Neural cell (in vitro differentiated cells): ENCODE results near the gene ACTL8. TPM values are rescaled to one million over a fixed set of nuclear protein-coding genes. Genes with fewer than 3 reads are reported as not detected.

Source experiments
- H2AFZ ChIP-seq: fragments of 200-600, 300-800 bp; sonication (generic), shearing (Covaris generic); 2 replicates; pipeline ENCODE4 v1.6.0; 2014; ENCODE audit warnings: low read depth, mild to moderate bottlenecking, antibody characterized with exemption, low read length, moderate library complexity
- H3F3A ChIP-seq: fragments of 200-600 bp; shearing (Covaris generic); 2 replicates; pipeline ENCODE4 v1.6.1; 2016; ENCODE audit warnings: mild to moderate bottlenecking, moderate library complexity, mixed read lengths, antibody characterized with exemption, low read length; ENCODE audit not compliant: insufficient read depth, poor library complexity, severe bottlenecking
- H3K27ac ChIP-seq: fragments of 200-600, 300-800 bp; sonication (generic), shearing (Covaris generic); 2 replicates; pipeline ENCODE4 v1.5.1; 2014; ENCODE audit warnings: mild to moderate bottlenecking, low read length, moderate library complexity
- H3K27me3 ChIP-seq: fragments of 300-800, 200-600 bp; sonication (generic), shearing (Covaris generic); 2 replicates; pipeline ENCODE4 v1.6.0; 2014; ENCODE audit warnings: mild to moderate bottlenecking, low read depth, low read length, moderate library complexity; ENCODE audit not compliant: insufficient read depth
- H3K36me3 ChIP-seq: fragments of 300-800, 200-600 bp; sonication (generic), shearing (Covaris generic); 2 replicates; pipeline ENCODE4 v1.5.1; 2014; ENCODE audit warnings: mild to moderate bottlenecking, antibody characterized with exemption, low read length, moderate library complexity; ENCODE audit not compliant: insufficient read depth
- H3K4me2 ChIP-seq: fragments of 300-800, 200-600 bp; sonication (generic), shearing (Covaris generic); 2 replicates; pipeline ENCODE4 v1.6.0; 2014; ENCODE audit warnings: mild to moderate bottlenecking, low read length
- H3K4me3 ChIP-seq: fragments of 300-800, 200-600 bp; sonication (generic), shearing (Covaris generic); 2 replicates; pipeline ENCODE4 v1.5.1; 2014; ENCODE audit warnings: mild to moderate bottlenecking, low read length, moderate library complexity
- H3K79me2 ChIP-seq: fragments of 200-600 bp; shearing (Covaris generic); replicated peaks from 2 replicates; pipeline ENCODE4 v1.6.0; 2014; ENCODE audit warnings: mild to moderate bottlenecking, low read length, moderate library complexity; ENCODE audit not compliant: insufficient read depth
- H3K9ac ChIP-seq: fragments of 300-800, 200-600 bp; sonication (generic), shearing (Covaris generic); 2 replicates; pipeline ENCODE4 v1.6.1; 2016; ENCODE audit warnings: mild to moderate bottlenecking, low read length, mixed read lengths
- H3K9me2 ChIP-seq: fragments of 200-600 bp; shearing (Covaris generic); 2 replicates; pipeline ENCODE4 v1.6.1; 2016; ENCODE audit warnings: mild to moderate bottlenecking, low read length, mixed read lengths; ENCODE audit not compliant: insufficient read depth
- H3K9me3 ChIP-seq: fragments of 200-600, 300-800 bp; sonication (generic), shearing (Covaris generic); 2 replicates; pipeline ENCODE4 v1.6.1; 2016; ENCODE audit warnings: mild to moderate bottlenecking, mixed run types, low read length, moderate library complexity, mixed read lengths
- H4K20me1 ChIP-seq: fragments of 200-600 bp; shearing (Covaris generic); 2 replicates; pipeline ENCODE4 v1.6.1; 2016; ENCODE audit warnings: mild to moderate bottlenecking, mixed run types; ENCODE audit not compliant: insufficient read depth
- CTCF ChIP-seq: fragments of 450-650 bp; IDR thresholded peaks from 2 replicates; pipeline ENCODE4 v1.5.1; 2014; ENCODE audit warnings: antibody characterized with exemption, mild to moderate bottlenecking, moderate library complexity; ENCODE audit not compliant: poor library complexity, severe bottlenecking
- EP300 ChIP-seq: fragments of 450-650 bp; conservative IDR thresholded peaks from 2 replicates; pipeline ENCODE4 v1.6.1; 2014; ENCODE audit warnings: antibody characterized with exemption, mild to moderate bottlenecking, moderate library complexity; ENCODE audit not compliant: poor library complexity, severe bottlenecking
- EZH2 ChIP-seq: fragments of 200-600, 300-800 bp; shearing (Covaris generic), sonication (generic); IDR thresholded peaks from 2 replicates; pipeline ENCODE4 v1.6.1; 2014; ENCODE audit warnings: antibody characterized with exemption, low read length, borderline replicate concordance, mild to moderate bottlenecking; ENCODE audit not compliant: insufficient read depth, poor library complexity, severe bottlenecking
- MXI1 ChIP-seq: fragments of 450-650 bp; conservative IDR thresholded peaks from 2 replicates; pipeline ENCODE4 v1.6.1; 2014; ENCODE audit warnings: antibody characterized with exemption, mild to moderate bottlenecking; ENCODE audit not compliant: poor library complexity, severe bottlenecking
- POLR2AphosphoS5 ChIP-seq: IDR thresholded peaks from 2 replicates; pipeline ENCODE4 v1.6.1; 2012
- RAD21 ChIP-seq: fragments of 450-650 bp; conservative IDR thresholded peaks from 2 replicates; pipeline ENCODE4 v1.6.1; 2014; ENCODE audit warnings: antibody characterized with exemption, mild to moderate bottlenecking, moderate library complexity
- SMC3 ChIP-seq: fragments of 450-650 bp; conservative IDR thresholded peaks from 2 replicates; pipeline ENCODE4 v1.6.1; 2014; ENCODE audit warnings: antibody characterized with exemption, mild to moderate bottlenecking, moderate library complexity; ENCODE audit not compliant: poor library complexity
- TAF1 ChIP-seq: IDR thresholded peaks from 2 replicates; pipeline ENCODE4 v1.6.1; 2012; ENCODE audit warnings: low read depth
- polyA plus RNA-seq: library from polyadenylated mRNA; depleted of rRNA; stranded (reverse); fragments of >200 nt; gene quantifications from 2 replicates; pipeline ENCODE4 v1.2.3, GENCODE V29; 2014
- TF ChIP-seq, protein P1 (sequence below): IDR thresholded peaks from 2 replicates; pipeline ENCODE4 v1.6.1; 2012; ENCODE audit warnings: borderline replicate concordance

ACTL8 gene
- polyA plus RNA-seq, 1 donor from 2014 or later, result not detected

DNA sequence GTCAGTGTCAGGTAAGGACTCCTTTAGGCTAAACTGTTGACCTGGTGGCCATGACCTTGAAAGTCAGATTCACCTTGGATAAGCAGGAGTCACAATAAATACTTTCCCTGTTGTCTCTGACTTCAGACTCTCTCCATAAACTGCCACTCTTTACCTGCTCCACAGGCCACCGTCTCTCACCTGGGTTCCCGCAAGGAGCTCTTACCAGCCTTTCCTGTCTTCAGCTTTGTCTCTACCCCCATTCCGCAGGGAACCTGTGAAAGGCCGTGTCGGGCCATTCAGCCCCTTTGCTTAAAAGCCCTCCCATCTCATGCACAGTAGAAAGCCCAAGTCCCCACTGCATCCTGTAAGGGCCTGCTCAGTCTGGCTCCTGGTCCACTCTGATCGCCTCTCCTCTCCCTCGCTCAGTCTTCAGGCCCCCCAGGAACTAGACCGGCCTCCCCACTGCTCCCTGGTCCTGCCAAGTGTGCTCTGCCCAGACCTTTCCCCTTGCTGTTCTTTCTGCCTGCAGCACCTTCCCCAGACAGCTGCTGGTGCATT, 79.5 kb downstream of the ACTL8 start:
- Histone ChIP-seq H3K36me3 (no peaks in the 10 kb centered on the region), H2AFZ (no peak overlapping the region), H3K27ac (no peak overlapping the region), H3K9me3 (no peaks in the 10 kb centered on the region), H3K4me3 (no peak overlapping the region), H3K79me2 (no peaks in the 10 kb centered on the region), H3K9me2 (no peaks in the 10 kb centered on the region), H3K4me2 (no peak overlapping the region), H4K20me1 (no peaks in the 10 kb centered on the region), H3K9ac (no peak overlapping the region), H3K27me3 (no peaks in the 10 kb centered on the region), H3F3A (no peaks in the 10 kb centered on the region)
- no peak for TF ChIP-seq SMC3
- TF ChIP-seq, protein P1, sequence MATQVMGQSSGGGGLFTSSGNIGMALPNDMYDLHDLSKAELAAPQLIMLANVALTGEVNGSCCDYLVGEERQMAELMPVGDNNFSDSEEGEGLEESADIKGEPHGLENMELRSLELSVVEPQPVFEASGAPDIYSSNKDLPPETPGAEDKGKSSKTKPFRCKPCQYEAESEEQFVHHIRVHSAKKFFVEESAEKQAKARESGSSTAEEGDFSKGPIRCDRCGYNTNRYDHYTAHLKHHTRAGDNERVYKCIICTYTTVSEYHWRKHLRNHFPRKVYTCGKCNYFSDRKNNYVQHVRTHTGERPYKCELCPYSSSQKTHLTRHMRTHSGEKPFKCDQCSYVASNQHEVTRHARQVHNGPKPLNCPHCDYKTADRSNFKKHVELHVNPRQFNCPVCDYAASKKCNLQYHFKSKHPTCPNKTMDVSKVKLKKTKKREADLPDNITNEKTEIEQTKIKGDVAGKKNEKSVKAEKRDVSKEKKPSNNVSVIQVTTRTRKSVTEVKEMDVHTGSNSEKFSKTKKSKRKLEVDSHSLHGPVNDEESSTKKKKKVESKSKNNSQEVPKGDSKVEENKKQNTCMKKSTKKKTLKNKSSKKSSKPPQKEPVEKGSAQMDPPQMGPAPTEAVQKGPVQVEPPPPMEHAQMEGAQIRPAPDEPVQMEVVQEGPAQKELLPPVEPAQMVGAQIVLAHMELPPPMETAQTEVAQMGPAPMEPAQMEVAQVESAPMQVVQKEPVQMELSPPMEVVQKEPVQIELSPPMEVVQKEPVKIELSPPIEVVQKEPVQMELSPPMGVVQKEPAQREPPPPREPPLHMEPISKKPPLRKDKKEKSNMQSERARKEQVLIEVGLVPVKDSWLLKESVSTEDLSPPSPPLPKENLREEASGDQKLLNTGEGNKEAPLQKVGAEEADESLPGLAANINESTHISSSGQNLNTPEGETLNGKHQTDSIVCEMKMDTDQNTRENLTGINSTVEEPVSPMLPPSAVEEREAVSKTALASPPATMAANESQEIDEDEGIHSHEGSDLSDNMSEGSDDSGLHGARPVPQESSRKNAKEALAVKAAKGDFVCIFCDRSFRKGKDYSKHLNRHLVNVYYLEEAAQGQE, result no peak
- TF ChIP-seq EP300, result no peak
- TF ChIP-seq POLR2AphosphoS5, result no peak
- TF ChIP-seq TAF1, result no peak
- TF ChIP-seq EZH2, result no peak
- no peak for TF ChIP-seq MXI1
- TF ChIP-seq RAD21, result no peak
- TF ChIP-seq CTCF, result no peak

GRCh38 chr1:17837233-17838030, 82.3 kb downstream of the ACTL8 start:
- no peaks in the 10 kb centered on the region for H3K9me3 ChIP-seq
- no peaks in the 10 kb centered on the region for H3K36me3 ChIP-seq
- no peaks in the 10 kb centered on the region for H3K9me2 ChIP-seq
- no peaks in the 10 kb centered on the region for H4K20me1 ChIP-seq
- TF ChIP-seq POLR2AphosphoS5, result no peak
- TF ChIP-seq EP300, result no peak
- TF ChIP-seq EZH2, result no peak
- TF ChIP-seq SMC3, result no peak
- no peak for TF ChIP-seq MXI1
- TF ChIP-seq TAF1, result no peak
- TF ChIP-seq CTCF, result no peak
- TF ChIP-seq, protein P1, result no peak
- TF ChIP-seq RAD21, result no peak
- H3K4me2 ChIP-seq, result no peak overlapping the region
- no peak overlapping the region for H3K4me3 ChIP-seq
- no peaks in the 10 kb centered on the region for H3K79me2 ChIP-seq
- H3K27ac ChIP-seq, result no peak overlapping the region
- no peaks in the 10 kb centered on the region for H3F3A ChIP-seq
- H2AFZ ChIP-seq, result no peak overlapping the region
- no peak overlapping the region for H3K9ac ChIP-seq
- H3K27me3 ChIP-seq, result no peaks in the 10 kb centered on the region
